NCI-H748 treated with DMSO at 0.1 percent for 48 hours (cell line): ENCODE data around the gene PHACTR1.

Source experiments
- DNase-seq: peaks from one replicate; lab custom pipeline; 2025; lab: John Stamatoyannopoulos, UW

PHACTR1 gene

DNA sequence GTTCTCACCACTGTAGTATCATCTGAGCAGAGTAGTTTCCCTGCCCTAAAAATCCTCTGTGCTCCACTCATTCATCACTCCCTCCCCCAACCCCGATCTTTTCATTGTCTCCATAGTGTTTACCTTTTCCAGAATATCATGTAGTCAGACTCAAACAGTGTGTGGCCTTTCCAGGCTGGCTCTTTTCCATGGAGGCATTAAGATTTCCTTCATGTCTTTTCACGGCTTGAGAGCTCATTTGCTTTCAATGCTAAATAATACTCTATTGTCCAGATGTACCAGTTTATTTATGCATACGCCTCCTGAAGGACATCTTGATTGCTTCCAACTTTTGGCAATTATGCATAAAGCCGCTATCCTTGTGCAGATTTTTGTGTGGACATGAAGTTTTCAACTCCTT is 235.8 kb downstream of the PHACTR1 start:
- no peak for DNase-seq

- no peak for DNase-seq
Observed at GRCh38 chr6:12955956-12956355, 239.4 kb downstream of the PHACTR1 start.

DNA sequence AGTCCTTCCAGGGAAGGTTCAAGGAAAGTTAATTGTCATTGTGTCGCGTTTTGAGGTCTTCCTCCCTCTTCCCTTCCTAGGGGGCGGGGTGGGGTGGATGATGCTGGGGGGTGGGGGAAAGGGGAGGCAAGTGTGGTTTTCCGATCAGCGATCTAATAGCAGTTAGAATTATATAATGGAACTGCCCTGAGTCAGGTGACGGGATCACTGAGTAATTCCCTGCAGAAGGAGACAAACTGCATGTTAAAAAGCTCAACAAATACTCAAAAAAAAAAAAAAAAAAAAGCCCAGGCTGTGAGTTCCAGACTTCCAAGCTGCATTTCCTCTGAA is 240.4 kb downstream of the PHACTR1 start:
- DNase-seq, result no peak

DNA sequence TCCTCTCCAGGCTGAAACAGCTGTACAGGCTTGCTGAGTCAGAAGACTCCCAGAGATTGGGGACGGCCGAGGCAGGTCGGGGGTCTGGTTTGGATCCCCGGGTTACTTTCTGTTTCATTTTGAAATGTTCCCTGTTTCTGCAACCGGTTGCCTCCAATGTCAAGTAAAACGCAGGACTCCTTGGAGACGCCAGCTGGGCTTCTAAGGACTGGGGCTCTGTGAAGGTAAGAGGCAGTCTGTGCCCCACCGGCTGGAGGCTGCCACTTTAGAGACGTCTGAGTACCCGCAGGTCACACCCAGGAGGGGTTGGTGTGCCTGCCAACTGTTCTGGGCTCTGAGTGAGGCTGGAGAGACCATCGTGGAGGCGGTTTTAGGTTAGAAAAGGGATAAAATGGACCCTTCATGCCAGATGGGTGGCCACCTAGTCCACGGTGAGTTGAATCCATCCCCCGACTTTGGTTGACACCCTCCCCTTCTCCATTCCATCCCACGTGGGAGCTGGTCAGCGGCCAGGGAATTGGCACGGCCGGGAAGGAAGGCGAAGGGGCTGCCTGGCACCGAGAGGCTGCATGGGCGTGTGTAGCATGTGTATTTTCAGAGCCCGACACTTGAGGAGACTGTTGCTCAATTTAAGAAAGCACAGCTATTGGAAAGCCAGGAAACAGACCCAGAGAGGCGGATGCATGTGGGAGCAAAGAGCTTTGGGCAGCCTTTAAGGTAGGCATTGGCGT is 240.9 kb downstream of the PHACTR1 start:
- DNase-seq, result peak; percentile 21

- DNase-seq, result no peak
Observed at GRCh38 chr6:12958052-12958706, 241.6 kb downstream of the PHACTR1 start.

GRCh38 chr6:12961761-12962160 is 245.2 kb downstream of the PHACTR1 start:
- DNase-seq, result no peak

DNA sequence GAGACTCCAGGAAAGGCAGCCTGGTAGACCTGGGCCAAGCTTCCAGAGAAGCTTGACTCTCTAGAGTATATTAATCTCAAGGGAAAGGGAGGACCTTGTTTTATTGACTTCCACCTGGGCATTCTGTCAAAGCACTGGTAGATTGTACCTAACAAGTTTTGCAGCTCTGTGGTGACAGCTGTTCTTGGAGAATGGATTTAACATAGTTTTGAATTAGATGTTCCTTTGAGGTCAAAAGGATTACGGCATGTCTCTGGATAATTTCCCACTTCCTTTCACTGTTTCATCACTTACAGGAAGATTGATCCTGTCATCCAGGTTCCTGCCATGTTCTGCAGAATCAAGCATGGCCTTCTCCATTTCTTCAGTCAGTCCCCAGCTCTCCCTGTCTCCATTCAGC is 246.0 kb downstream of the PHACTR1 start:
- DNase-seq, result no peak

DNA sequence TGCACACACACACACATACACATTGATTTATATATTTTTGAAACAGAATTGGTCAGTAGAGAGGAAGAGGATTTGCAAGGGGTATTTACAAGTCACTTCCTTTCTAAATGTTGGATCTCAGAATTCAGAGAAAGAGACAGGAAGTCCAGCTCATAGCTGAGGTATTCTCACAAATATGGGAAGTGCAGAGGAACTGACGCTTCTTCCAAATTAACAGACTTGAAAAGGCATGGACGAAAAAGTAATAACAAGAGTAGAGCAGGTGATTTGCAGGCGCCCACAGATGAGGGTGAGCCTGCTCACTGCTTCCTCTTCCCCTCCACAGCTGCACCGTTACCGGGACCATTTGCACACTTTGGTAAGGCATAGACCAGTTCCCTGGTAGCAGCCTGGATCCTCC is 246.4 kb downstream of the PHACTR1 start:
- DNase-seq, result no peak

- DNase-seq, result no peak
Observed at GRCh38 chr6:12963567-12963966, 247.0 kb downstream of the PHACTR1 start.

DNA sequence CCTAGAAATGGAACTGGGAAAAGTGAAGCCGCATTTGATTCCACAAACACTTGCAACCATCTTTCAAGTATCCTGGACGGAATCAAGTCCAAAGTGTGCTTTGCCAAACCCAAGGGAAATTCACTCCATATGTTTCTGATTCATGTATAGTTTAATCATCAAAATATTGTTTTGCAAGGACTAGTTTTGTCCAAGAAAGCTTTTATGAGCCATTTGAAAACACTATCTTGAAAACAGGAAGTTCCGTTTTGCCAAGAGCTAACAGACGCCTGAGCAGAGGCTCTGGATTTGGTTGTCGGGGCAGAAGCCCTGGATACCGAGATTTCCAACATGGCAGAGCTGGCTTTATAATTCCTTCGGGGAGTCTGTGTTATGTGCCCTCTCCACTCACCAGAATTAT is 251.1 kb downstream of the PHACTR1 start:
- no peak for DNase-seq

DNA sequence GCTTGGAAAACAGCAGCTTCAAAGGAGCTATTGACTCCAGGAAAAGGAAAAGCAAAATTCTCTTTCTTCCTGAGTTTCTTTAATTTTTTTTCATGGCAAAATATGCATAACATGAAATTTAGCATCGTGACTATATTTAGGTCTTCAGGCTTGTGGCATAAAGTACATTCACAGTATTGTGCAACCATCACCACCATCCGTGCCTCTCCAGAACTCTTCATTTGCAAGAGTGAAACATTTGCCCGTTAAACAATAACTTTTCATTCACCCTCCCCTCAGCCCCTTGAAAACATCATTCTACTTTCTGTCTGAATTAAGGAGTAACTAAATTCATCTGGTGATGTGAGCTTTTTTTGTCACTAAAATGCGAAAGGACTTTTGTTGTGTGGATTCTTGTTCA is 251.7 kb downstream of the PHACTR1 start:
- no peak for DNase-seq

DNA sequence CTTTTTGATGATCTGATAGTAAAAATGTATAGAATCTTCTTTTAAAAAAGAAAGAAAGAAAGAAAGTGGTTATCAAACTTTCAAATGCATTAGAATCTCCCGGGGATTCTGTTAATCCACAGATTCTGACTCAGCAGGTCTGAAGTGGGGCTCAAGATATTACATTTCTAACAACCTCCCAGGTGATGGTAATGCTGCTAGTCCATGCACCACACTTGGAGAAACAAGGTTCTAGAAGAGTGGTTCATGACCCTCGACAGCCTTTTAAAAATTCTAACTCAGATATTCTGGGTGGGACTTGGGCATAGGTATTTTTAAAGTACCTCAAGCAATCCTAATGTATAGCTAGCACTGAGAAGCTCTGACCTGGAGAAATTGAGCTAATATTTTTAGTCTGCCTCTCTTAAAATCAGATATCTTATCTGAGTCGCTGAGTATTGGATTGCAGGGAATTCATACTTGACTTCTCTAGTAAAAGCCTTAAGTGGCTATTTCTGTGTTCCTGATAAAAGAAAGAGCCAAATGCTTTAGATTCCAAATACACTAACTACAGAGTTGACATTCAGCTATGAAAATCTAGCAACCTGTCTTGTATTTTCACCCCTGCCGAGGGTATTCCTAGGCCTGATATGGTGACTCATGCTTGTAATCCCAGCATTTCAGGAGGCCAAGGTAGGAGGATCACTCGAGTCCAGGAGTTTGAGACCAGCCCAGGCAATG is 252.4 kb downstream of the PHACTR1 start:
- no peak for DNase-seq

DNA sequence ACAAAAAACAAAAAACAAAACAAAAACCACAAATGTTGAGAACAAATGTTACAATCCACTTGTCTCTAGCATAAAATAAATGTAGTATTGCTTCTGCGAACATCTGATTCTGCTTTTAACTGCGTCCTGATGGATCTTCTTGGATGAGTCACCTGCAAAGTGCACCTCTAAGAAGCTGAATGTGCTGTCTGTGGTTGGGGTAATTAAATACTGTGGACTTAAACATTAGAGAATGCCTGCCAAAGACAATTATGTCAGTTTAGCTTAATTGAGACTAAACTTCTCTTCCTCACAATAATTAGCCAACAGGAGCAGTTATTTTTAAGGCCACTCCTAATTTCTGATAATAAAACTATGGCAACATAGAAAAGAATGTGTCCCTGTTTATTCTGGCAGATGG is 253.4 kb downstream of the PHACTR1 start:
- DNase-seq, result no peak

GRCh38 chr6:12973386-12973785 is 256.8 kb downstream of the PHACTR1 start:
- no peak for DNase-seq

DNA sequence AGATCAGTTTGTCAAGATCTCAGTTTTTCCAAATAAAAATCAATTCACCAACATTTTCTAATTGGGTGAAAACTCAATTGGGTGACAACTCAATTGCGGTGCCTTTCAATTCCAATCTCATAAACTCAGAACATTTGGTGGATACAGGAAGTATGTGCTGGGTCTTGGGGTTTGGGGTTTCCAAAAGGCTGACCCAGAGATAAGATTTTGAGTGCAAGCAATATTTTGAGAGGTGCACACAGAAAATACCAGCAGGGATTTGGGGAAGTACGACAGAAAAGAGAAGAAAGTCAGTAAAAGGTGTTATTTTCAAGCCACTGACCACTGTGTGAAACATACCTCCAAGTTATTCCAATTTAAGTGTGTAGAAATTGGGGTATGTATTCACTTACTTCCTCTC is 258.0 kb downstream of the PHACTR1 start:
- no peak for DNase-seq

DNA sequence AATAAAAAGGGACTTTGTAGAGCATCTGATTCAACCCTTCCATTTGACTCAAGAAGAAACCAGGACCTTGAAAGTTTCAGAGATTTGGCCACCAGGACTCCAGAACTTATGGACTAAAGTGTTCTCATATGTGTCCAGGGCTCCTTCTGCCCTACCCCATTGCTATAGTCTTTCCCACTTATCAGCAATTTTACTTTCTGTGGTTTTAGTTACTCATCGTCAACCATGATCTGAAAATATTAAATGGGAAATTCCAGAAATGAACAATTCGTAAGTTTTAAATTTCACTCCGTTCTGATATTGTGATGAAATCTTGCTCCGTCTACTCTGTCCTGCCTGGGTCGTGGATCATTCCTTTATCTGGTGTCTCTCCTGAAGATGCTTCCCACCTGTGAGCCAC is 259.8 kb downstream of the PHACTR1 start:
- no peak for DNase-seq

- no peak for DNase-seq
Observed at GRCh38 chr6:12977206-12977605, 260.6 kb downstream of the PHACTR1 start.

GRCh38 chr6:12977806-12978205 is 261.2 kb downstream of the PHACTR1 start:
- DNase-seq, result no peak

DNA sequence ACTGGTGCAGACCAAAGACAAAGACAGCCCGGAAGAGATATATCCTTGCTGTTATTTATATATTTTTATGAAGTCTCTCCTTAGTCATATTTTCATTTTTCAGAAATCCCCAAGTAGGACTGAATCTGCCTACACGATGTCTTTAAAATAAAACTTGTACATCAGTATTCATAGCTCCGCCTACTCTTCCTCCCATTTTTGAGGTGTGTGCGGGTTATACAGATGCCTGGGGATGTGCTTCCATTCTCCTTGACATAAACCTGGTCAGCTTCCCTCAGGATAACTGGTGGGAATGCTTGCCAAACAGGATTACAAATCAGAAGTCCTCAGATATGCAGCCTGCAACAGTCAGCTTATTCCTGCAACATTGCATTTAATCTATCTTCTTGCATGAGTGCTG is 264.2 kb downstream of the PHACTR1 start:
- DNase-seq, result no peak

DNA sequence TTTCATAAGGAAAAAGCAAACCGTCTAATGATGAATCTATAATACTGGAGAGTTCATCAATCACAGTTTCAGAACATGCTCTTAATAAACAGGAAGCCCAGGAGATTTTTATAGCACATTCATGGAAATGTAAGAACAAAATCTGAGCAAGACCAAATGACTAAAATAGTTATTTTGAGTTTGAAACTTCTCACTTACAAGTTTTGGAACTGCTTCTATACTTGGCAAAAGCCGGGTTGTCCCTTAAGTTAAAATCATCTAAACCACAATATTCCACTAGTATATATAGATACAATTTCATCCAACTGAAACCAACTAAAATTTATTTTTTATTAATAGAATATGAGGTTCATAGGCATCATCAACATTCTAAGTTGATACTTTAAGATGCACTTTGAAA is 268.2 kb downstream of the PHACTR1 start:
- DNase-seq, result no peak

DNA sequence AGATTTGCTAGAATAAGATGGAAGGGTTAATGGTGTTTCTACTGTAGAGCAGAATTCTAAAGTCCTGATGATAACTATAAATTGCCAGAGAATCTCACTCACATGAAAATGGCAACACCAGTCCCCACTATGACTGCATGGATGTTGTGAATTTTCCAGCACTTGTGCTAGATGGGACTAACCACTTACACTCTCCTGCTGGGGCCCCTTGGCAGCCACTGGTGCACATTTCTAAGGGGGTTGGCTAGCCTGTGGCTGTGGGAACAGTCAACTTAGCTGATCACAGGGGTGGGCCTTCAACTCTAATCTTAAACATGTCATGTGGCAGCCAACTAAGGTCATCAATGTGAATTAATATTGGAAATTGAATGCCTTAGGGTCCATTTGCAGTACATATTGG is 271.2 kb downstream of the PHACTR1 start:
- DNase-seq, result no peak

DNA sequence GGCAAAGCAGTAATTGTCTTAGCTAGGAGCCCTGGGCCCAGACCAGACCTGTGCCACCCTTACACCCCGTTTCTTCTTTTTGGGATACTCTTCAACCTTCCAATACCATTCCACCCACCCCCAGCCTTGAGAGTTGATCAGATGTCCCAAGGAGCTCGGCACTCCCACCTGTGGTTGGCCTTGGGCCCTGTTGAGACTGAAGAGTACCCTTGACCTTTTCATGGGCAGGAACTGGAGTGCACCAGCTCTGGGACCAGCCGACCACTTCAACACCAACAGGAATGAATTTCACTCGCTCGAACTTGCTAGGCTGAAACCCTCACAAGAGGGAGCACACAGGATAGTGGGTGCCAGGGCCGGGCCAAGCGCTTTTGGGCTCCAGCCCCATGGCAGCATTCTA is 273.6 kb downstream of the PHACTR1 start:
- no peak for DNase-seq

DNA sequence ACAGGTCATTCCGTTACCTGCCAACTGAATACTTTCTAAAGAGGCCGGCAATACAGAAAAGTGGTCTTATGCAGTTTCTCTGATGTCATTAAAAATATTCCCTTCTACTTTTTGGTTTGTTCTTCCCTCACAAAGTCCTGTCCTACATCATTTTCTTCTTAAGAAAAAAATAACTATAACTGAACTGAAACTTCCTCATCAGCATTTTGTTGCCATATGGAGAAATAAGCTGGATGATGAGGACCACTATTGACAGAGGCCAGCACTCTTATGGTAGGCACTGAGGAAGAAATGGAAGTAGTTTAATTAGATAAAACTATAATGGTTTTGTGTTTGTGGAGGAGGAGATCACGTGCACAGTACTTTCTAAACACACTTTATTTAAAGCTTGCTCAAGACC is 274.9 kb downstream of the PHACTR1 start:
- no peak for DNase-seq
